Colonic mucosa (tissue), 4 donors: ENCODE measurements around the gene GPHA2. TPM values are rescaled to one million over a fixed set of nuclear protein-coding genes. Genes with fewer than 3 reads are reported as not detected.

Source experiments
- DNase-seq: peaks from one replicate; pipeline ENCODE4 v3.0.0-alpha.2; 2020
- H3K27ac ChIP-seq: fragments of 200-600 bp; one replicate; pipeline ENCODE4 v1.8.0; 2021
- H3K27me3 ChIP-seq: fragments of 200-600 bp; one replicate; pipeline ENCODE4 v1.8.0; 2021
- H3K36me3 ChIP-seq: fragments of 200-600 bp; one replicate; pipeline ENCODE4 v1.8.0; 2021
- H3K4me1 ChIP-seq: fragments of 200-600 bp; one replicate; pipeline ENCODE4 v1.8.0; 2021; ENCODE audit warnings: mild to moderate bottlenecking
- H3K4me3 ChIP-seq: fragments of 200-600 bp; one replicate; pipeline ENCODE4 v1.8.0; 2021
- H3K9ac ChIP-seq, 2 donors: one replicate each; pipeline ENCODE4 v1.7.0; 2013; ENCODE audit warnings: control low read depth in 2 of 2, low read depth in 2 of 2, low read length in 2 of 2
- H3K9me3 ChIP-seq: fragments of 200-600 bp; one replicate; pipeline ENCODE4 v1.8.0; 2021
- intact Hi-C: fragments of 100-400 bp; cut with DNase I; formaldehyde crosslinking; loops from one replicate; pipeline ENCODE4 v1.14.1; 2022
- total RNA-seq, 2 donors: library from RNA; stranded (reverse); fragmentation: NEBNext Ultra II Directional in 1 of 2; extraction: Animal tissue kit (Norgen Biotek cat#: 25700) in 1 of 2; gene quantifications; one replicate each; pipeline ENCODE4 v1.2.1, GENCODE V29; 2021
- TF ChIP-seq, protein P1 (sequence below): fragments of 200-600 bp; IDR thresholded peaks from one replicate; pipeline ENCODE4 v1.8.0; 2022; ENCODE audit warnings: antibody characterized with exemption, mild to moderate bottlenecking
- donor health status: healthy.
- donor health status: DM: no; HTN: no; CAD: no.
- donor health status: DM: no; HTN: no; CAD: no.

The GPHA2 gene
- total RNA-seq, 2 donors from 2014 or later, result not detected

DNA sequence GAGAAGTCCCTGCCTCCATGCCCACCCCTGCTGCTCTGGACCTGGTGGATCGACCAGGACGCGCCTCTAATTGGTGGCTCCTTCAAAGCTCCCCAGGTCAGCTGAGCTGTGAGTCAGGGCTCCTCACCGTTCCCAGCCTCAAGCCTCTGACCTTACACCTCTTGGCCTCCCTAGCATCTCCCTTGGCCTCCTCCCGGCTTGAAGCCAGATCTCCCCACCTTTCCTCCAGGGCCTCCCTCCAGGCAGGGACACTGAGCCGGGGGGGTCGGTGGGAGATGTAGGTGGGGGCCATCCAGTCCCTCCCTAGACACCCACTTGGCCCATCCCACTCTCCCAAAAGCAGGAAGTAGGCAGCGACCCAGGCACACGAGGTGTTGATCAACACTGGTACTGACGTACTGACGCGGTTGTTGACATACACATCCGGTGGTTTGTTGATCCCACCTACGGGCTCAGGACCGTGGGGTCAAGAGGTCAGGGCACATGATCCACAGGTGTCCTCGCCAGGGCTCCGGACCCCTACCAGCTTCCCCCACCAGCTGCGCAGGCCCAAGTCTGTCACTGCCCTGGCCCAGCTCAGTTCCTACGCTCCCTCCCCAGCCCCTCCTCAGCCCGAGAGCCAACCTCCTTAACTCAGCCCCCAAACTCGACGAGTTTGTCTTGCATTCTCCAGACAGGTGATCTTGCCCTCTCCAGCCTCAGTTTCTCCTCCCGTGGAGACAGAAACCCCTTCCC, 19.5 kb downstream of the GPHA2 start:
- Histone ChIP-seq H3K9ac (peak overlapping the region; percentile 96 to 99), H3K4me3 (peak overlapping the region; percentile 70), H3K9me3 (no peaks in the 10 kb centered on the region), H3K36me3 (peaks cover 4% of the 10 kb centered on the region), H3K4me1 (peaks cover 5% of the 10 kb centered on the region), H3K27ac (peak overlapping the region; percentile 51), H3K27me3 (no peaks in the 10 kb centered on the region)
- DNase-seq, result peak; percentile 53
- intact Hi-C loops, result no loop called here
- TF ChIP-seq, protein P1, sequence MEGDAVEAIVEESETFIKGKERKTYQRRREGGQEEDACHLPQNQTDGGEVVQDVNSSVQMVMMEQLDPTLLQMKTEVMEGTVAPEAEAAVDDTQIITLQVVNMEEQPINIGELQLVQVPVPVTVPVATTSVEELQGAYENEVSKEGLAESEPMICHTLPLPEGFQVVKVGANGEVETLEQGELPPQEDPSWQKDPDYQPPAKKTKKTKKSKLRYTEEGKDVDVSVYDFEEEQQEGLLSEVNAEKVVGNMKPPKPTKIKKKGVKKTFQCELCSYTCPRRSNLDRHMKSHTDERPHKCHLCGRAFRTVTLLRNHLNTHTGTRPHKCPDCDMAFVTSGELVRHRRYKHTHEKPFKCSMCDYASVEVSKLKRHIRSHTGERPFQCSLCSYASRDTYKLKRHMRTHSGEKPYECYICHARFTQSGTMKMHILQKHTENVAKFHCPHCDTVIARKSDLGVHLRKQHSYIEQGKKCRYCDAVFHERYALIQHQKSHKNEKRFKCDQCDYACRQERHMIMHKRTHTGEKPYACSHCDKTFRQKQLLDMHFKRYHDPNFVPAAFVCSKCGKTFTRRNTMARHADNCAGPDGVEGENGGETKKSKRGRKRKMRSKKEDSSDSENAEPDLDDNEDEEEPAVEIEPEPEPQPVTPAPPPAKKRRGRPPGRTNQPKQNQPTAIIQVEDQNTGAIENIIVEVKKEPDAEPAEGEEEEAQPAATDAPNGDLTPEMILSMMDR, result no peak

DNA sequence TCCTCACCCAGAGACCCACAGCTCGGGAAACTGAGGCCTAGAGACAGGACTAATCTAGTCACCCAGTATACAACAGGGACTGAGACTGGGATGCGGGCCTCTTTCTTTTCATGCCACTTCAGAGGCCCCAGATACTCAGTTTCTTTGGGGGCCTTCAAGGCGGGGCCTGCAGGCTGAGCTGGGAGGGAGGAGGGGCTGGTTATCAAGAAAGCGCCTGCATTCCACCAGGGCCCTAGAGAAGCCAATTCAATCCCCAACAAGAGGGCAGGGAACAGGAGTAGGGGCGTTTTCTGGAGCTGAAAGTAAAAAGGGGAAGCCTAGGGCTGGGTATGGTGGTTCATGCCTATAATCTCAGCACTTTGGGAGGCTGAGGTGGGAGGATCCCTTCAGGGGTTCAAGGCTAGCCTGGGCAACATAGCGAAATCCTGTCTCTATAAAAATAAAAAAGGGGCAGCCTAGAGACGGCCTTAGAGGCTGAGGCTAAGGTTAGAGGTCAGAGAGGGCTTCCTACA, 20.3 kb downstream of the GPHA2 start:
- intact Hi-C loops, result no loop called here
- TF ChIP-seq, protein P1, result no peak
- peak overlapping the region; percentile 70 for H3K4me3 ChIP-seq
- H3K36me3 ChIP-seq, result peaks cover 4% of the 10 kb centered on the region
- no peak for DNase-seq
- H3K9ac ChIP-seq, result peak overlapping the region; percentile 96 to 99
- no peak overlapping the region for H3K27ac ChIP-seq
- peaks cover 5% of the 10 kb centered on the region for H3K4me1 ChIP-seq
- no peaks in the 10 kb centered on the region for H3K27me3 ChIP-seq
- no peaks in the 10 kb centered on the region for H3K9me3 ChIP-seq

DNA sequence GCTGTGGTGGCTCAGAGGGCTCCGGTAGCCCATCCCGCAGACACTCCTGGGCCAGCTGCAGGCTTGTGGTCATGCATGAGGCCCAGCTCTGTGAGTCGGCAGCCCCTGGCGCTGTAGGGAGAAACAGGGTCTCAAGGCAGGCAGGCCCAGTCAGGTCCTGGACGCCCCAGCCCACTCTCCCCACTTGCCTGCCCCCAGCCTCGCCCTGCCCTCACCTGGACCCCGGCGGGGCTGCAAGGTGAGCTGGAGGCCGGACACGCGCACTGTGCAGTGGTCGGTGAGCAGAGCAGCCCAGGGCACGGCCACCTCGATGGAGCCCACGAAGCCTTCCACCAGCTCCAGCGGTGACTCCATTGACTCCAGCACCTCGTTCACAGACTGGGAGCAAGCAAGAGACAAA, 21.6 kb downstream of the GPHA2 start:
- H3K27ac ChIP-seq, result no peak overlapping the region
- no peaks in the 10 kb centered on the region for H3K9me3 ChIP-seq
- peaks cover 5% of the 10 kb centered on the region for H3K4me1 ChIP-seq
- no peak overlapping the region for H3K9ac ChIP-seq
- intact Hi-C loops, result no loop called here
- H3K27me3 ChIP-seq, result no peaks in the 10 kb centered on the region
- peaks cover 4% of the 10 kb centered on the region for H3K36me3 ChIP-seq
- TF ChIP-seq, protein P1, result no peak
- no peak overlapping the region for H3K4me3 ChIP-seq
- no peak for DNase-seq

DNA sequence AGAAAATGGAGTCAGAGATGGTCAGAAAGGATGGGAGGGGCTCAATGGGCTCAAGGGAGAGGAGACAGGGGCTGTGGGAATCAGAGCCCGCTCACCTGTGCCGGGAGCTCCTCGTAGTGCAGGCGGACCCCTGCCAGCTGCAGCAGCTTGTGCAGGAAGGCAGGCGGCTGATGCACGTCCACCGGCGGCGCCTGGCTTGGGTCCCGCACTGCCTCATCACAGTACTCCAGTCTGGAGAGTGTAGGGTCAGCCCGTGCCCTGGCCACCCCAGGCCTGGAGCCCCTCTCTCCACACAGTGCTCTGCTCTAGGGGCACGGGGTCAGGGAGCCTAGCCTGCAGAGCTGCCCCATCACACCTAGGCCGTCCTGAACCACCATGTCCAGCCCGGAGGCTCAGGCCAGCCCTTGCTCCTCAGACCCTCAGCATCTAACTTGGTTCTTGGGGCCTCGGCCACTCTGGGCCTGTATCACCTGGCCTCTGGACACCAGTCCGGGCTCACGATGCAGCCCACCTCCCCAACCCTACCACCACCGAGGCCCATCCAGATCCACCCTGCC, 22.4 kb downstream of the GPHA2 start:
- intact Hi-C loops, result no loop called here
- no peak overlapping the region for H3K27ac ChIP-seq
- H3K4me3 ChIP-seq, result no peak overlapping the region
- H3K27me3 ChIP-seq, result no peaks in the 10 kb centered on the region
- H3K4me1 ChIP-seq, result peaks cover 5% of the 10 kb centered on the region
- H3K9me3 ChIP-seq, result no peaks in the 10 kb centered on the region
- no peak for DNase-seq
- H3K36me3 ChIP-seq, result peaks cover 8% of the 10 kb centered on the region
- TF ChIP-seq, protein P1, result no peak
- H3K9ac ChIP-seq, result no peak overlapping the region

DNA sequence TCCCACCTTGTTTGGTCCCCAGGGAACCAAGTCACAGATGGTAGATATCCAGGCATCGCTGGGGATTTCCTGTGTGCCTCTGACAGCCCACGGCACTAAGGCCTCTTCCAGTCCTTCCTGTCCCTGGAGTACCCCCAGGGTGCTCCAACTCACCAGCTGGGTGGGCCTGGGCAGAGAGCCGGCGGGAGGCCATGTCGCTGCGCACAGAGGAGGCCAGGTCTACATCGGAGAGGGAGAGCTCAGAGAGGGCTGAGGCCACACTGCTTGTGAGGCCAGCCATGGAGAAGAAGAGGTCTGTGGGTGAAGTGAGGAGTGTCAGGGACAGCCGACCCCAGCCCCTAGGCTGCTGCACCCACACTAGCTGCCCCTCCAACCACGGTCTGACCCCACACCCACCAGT, 24.0 kb downstream of the GPHA2 start:
- H3K36me3 ChIP-seq, result peaks cover 8% of the 10 kb centered on the region

More for the DNA sequence above, 24.0 kb downstream of the GPHA2 start:
- Histone ChIP-seq H3K4me1 (peaks cover 5% of the 10 kb centered on the region), H3K27ac (no peak overlapping the region), H3K9me3 (no peaks in the 10 kb centered on the region), H3K4me3 (no peak overlapping the region), H3K27me3 (no peaks in the 10 kb centered on the region), H3K9ac (no peak overlapping the region)
- no peak for DNase-seq
- intact Hi-C loops, result no loop called here
- TF ChIP-seq, protein P1, result no peak
